Measurements from ENCODE around the gene NR4A1.

DNA sequence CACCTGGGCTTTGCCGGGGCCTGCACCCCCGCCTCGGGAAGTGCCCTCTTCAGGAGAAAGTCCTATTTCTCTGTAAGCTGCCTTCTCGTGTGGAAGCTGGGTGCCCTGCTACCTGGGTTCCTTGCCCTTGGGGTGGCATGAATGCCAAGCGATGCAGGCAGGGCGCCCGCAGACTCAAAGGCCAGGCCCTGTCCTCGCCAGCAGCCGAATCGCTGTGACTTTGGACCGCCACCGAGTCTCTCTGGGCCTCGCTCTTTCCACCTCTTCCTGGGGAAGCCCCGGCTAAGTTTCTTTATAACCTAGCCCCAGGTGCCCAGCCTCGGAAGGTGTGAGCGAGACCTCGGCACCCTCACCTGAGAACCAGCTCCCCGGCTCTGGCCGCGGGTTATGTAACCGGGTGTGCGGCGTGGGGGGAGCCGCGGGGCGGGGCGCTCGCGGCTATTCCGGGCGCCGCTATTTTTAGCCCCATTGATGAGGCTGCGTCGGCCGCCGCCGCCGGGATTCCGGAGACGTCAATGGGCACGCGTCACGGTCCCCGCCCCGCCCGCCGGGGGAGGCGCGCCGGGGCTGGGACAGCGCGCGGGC lies 14.6 kb upstream of the NR4A1 start:
- TF ChIP-seq, protein P1, sequence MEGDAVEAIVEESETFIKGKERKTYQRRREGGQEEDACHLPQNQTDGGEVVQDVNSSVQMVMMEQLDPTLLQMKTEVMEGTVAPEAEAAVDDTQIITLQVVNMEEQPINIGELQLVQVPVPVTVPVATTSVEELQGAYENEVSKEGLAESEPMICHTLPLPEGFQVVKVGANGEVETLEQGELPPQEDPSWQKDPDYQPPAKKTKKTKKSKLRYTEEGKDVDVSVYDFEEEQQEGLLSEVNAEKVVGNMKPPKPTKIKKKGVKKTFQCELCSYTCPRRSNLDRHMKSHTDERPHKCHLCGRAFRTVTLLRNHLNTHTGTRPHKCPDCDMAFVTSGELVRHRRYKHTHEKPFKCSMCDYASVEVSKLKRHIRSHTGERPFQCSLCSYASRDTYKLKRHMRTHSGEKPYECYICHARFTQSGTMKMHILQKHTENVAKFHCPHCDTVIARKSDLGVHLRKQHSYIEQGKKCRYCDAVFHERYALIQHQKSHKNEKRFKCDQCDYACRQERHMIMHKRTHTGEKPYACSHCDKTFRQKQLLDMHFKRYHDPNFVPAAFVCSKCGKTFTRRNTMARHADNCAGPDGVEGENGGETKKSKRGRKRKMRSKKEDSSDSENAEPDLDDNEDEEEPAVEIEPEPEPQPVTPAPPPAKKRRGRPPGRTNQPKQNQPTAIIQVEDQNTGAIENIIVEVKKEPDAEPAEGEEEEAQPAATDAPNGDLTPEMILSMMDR (IDR thresholded peaks at IDR 0.05), result peak in 2 of 4 experiments; percentile 12 to 25
- TF ChIP-seq POLR2A (IDR thresholded peaks at IDR 0.05), result peak; percentile 68 to 74
